Fibroblast of skin of right quadriceps (primary cell): ENCODE data around the gene SHISAL1.

Source experiments
- DNase-seq: peaks from one replicate; pipeline ENCODE4 v3.0.0-alpha.2; 2013

Gene SHISAL1

DNA sequence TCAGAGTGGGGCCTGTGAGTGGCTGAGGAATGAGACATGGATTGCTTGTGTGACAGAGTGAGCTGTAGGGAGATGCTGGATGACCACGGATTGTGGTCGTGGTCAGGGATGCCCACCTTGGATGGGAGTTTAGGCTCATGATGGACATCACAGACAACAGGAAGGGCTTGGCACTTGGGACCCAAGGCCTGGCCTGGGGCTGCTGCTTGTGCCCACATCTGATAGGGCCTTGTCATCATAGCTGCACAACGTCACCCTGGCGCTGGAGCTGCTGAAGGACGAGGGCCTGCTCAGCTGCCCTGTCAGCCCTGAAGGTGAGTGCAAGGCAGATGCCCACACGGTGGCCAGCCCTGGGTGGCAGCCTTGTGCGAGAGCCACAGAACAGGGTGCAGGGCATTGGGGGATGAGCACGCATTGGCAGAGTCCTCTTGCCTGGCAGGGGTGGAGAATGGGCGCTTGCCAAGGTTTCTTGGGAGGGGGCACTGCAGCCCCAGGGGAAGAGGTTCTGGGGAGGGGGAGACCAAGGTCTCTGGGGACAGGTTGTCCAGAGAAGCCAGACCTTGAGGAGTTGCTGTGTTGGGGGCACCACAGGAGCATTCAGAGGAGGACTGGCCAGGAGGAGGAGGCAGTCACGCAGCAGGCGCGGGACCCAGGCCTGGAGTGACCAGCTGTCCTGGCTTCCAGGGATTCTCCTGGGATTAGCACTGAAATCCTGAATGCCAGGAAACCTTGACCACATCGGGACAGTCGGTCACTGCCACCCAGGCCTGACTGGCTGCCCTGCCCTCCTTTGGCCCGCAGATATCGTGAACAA is 107.0 kb downstream of the SHISAL1 start:
- no peak for DNase-seq

DNA sequence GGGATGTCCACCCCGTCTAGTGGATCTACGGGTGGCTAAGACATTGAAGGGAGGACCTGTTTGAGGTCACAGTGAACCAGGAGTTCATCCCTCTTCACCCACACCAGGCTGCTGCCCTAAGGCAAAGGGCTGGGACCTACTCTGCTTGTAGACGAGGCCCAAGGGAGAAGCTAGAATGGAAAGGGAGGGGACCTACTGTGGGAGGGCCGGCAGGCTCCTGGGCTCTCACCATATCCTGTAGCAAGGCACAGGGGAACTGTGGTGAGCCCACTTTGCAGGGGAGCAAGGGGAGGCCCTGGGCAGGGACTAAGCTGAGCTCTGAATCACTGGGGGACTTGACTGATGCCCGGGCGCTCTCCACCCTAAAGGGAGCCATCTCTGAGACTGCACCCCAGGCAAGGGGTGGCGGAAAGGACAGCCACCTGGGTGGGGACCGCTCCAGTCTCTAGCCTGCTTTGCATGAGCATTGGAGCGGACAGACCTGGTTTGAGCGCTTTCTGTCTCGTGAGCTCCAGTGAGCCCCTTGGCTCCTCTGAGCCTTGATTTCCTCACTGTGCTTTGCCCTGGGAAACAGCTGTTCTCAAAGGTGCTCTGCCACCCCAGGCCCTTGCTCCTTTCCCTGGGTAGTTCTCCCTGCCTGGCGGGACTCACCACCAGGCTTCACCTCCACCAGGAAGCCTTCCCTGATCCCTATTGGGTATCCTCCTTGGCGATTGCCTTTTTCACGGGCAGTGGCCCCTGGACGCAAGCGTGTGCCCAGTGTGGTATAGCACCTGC is 107.8 kb downstream of the SHISAL1 start:
- DNase-seq: no peak

DNA sequence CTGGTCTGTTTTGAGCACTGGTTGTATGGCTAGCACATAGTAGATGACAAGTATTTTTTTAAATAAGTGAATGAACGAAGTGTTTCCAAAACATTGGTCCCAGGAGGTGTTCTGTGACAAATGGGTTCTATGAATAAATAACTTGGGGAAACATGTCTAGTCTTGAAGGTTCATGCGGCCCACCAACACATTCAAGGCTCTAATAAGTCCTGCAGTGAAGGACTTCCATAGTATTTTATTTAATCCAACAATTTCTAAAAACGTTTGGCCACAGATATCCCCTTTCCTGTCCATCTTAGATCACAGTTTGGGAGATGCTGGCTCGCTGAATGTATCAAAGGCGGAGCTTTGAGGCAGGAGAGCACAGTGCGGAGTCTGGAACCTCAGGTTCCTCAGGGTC is 109.5 kb downstream of the SHISAL1 start:
- no peak for DNase-seq

DNA sequence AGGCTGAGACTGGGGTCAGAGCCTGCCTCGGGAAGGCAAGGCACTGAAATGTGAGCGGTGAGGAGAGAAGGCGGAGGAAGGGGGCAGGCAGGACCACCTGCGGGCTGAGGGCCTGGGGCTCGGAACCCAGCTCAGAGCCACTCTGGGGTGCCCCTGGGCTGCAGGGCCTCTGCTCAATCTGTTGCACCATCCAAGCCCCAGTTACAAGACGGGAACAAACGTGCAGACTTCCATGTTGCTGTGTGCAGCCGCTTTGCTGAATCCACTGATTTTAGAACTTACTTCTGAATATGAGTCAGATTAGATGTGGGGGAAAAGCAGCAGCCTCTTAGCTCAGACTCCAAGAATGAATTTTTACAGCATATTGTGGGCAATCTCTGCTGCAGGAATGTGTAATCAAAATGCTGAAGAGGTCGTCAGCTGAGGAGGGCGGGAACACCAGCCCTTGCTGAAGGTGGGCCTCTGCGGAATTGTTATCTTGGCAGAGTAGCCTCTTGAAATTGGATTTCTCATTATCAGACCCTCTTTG is 110.4 kb downstream of the SHISAL1 start:
- DNase-seq: peak; percentile 89

DNA sequence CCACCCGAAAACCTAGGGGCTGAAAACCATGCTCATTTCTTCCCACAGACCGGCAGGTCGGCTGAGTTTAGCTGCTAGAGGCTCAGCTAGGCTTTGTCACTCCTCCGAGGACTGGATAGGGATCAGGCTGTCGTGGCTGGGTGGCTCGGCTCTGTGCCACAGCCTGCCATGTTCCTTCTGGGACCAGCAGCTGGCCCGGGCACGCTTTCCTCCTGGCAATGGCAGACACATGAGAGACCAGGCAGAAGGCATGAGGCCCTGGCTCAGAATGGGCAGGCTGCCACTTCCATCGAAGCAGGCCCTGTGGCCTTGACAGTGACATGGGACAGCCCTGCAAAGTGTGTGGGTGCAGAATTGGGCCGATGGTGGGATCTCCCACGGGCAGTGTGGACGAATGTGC is 111.1 kb downstream of the SHISAL1 start:
- no peak for DNase-seq

DNA sequence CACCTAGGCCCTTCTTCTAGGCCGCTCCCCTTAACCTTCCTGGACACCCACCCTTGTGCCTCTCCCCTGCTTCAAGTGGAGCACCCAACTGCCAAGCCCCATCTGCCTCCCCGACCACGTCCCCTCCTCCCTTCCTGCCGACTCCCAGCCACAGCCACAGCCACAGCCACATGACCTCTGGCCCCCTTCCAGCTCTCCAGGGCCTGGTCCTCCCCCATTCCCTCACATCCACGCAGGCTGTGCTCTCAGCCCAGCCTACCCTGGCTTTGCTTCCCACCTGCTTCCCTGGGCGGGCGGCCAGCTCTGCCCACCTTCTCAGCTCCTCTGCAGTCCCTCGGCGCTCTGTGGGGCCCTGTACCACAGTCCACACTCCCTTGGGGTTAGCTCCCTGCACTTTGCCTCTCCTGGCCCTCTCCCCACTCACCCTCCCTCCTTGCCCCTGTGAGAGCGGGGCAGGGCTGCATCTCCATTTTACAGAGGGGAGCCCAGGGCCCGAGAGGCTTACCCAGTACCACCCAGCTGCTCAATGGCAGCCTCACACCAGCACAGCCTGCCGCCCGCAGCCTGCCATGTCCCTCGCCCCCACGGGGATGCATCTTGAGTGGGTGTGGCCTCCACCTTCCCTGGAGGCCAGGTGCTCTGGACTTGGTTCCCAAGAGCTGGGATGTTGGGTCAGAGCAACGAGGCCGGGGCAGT is 111.7 kb downstream of the SHISAL1 start:
- no peak for DNase-seq

DNA sequence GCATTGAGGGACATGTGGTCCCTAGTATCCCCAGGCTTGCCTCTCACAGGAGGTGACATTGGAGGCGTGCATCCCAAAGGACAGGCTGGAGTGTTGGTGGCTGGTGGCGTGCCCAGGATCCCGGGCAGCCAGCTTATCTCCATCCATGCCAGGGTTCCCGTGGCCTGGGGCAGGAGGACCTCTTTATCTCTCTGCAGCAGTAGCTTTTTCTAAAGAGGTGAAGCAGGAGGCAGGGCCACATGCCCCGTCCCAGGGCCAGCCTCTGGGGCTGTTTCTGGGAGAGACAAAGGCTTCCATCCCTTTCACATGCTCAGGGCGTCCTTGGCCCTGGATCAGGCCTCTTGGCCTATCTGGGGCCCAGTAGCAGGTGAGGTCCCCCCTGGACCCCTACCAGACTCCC is 112.3 kb downstream of the SHISAL1 start:
- no peak for DNase-seq

DNA sequence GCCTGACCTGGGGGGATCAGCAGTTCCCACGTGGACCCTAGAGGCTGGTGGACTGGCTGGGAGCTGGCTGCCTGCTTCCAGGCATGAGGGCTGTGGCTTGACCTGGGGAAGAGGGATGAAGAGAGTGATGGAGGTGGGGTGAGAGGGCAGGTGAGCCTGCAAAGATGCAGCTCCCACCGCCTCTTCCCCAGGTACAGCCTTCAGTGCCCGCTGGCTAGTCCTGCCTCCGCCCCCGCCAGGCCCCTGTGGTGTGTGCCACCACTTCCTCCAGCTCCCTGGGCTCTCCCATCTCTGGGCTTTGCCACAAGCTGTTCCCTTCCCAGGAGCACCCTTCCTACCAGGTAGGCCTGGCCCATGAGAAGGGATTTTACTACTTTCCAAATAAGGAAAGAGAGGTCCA is 112.9 kb downstream of the SHISAL1 start:
- no peak for DNase-seq

DNA sequence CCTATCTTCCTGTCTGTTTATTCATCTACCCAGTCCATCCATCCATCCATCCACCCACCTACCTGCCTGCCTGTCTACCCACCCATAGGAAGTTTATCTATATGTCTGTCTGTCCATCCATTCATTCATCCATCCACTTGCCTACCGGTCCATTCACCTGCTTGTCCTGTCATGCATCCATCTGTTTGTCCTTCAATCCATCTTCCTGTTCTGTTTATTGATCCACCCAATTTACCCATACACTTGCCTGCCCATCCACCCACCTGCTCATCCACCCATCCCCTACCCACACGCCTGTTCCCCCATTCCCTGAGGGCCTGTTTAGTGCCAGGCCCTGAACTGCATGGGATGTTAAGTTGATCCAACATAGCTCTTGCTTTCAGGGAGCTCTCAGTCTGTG is 113.6 kb downstream of the SHISAL1 start:
- DNase-seq: no peak

DNA sequence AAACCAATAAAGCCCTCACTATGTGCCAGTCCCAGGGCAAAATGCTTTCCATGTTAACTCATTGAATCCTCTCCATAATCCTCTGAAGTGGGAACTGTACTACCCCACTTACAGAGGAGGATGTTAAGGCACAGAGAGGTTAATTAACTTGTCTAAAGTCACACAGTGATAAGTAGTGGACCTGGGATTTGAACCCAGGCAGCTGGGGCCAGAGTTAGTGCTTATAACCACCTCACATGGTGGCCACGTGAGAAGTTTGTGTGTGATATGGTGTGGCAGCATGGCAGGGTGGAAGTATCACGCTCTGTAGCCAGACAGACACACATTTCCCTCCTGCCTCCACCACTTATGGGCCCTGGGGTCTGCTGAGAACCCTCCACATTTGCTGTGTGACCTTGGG is 115.5 kb downstream of the SHISAL1 start:
- DNase-seq: no peak

DNA sequence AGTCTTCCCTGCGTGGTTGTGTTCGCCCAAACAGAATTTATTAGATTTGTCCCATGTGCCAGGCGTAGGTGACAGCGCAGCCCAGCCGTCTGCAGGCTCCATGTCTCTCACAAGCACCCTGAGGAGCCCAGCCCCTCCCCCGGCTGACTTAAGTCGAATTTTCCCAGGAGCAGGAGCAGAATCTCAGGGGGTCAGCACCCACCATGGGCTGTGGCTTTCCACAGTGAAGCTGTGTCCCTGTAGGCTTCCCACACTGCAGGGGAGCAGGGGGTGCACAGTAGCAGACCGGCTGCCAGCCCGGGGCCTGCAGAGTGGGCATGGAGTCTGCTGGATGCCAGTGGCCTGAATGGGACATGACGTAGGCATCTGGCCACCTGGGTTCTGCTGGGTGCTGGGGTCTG is 116.0 kb downstream of the SHISAL1 start:
- no peak for DNase-seq

DNA sequence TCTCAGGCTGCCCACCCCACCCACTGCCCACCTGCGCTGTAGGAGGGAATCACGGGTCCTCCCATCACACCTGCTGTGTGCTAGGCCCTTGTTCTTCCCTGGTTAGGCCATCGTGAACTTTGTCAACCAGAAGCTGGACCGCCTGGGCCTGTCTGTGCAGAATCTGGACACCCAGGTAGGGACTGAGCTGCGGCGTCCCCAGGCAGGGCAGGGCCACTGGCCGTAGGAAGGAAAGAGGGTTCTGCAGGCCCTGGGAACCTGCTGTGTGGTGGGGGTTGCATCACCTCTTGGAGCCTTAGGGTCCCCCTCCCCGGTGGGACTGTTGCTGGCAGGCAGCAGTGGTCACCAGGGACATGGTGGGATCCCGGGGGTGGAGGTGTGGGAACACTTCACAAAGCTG is 116.5 kb downstream of the SHISAL1 start:
- no peak for DNase-seq

DNA sequence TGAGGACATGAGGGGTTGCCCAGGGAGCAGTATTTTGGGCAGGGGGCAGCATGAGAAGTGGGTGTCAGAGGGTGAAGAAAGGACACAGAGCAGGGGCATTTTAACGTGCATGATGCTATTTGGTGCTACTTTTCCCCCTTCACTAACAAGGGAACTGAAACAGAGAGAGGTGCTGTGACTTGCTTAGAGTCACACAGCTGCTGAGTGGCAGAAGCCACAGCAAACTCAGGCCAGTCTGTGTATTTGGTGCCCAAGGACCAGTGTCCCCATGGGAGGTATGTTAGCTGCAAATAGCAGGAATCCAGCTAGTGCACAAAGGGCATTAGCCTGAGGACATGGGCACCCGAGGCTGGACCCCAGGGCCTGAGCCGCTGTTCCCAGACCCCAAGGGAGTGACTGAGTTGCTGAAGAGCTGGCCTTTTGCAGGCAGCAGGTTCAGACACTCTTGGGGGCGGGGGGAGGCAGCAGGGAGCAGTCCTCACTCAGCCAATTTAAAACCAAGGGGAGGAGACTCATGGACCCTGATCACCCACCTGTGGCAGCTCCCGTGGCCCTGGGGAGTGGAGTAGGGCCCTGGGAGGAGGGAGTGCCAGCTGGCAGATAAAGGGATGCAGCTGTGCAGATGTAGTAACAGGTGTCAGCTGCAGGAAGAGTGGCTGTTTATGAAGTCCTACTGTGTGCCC is 117.4 kb downstream of the SHISAL1 start:
- no peak for DNase-seq

DNA sequence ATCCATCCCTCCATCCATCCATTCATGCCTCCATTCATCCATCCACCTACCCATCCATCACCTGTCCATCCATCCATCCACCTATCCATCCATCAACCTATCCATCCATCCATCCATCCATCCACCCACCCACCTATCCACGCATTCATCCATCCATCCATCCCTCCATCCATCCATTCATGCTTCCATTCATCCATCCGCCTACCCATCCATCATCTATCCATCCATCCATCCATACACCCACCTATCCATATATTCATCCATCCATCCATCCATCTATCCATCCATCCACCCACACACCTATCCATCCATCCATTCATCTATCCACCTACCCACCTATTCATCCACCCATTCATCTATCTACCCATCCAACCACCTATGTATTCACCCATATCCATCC is 118.2 kb downstream of the SHISAL1 start:
- DNase-seq: no peak
